Measurements from ENCODE around the gene PRKCSH. TPM values are rescaled to one million over a fixed set of nuclear protein-coding genes. Genes with fewer than 3 reads are reported as not detected.

The PRKCSH gene
- total and polyA plus RNA-seq, 5 donors from 2014 or later, result 29.0 to 244 (median 32.5) TPM

DNA sequence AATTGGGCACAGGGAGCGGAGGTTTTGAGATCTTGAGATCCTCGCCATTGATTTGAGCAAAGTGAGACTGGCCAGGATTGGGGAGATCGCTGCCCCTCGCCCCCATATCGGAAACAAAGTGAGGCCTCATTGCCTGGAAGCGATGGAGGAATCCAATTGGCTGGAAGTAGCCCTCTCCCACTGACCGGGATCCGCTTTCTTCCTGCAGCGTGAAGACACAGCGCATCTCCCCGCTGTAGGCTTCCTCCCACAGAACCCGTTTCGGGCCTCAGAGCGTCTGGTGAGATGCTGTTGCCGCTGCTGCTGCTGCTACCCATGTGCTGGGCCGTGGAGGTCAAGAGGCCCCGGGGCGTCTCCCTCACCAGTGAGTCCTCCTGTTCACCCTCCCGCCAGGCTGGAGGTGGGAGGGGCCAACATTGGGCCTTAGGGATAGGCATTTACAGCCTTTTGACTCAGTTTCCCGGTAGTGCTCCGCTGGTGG is 438 bp downstream of the PRKCSH start:
- Mint-ChIP-seq H3K36me3 (peaks cover 8% of the 10 kb centered on the region), H3K4me1 (peaks cover 4 to 32% (median 10%) of the 10 kb centered on the region in 4 donors), H3K4me3 (peak overlapping the region; percentile 97 to 100 (median 100)), H3K9me3 (peaks cover 0 to 1% (median 0%) of the 10 kb centered on the region in 7 donors), H3K27ac (peak overlapping the region; percentile 92 to 99 (median 97)), H3K27me3 (peaks cover 6% of the 10 kb centered on the region)
- no peaks in the 10 kb centered on the region for H3K9me3 ChIP-seq (ENCODE audit: control insufficient read depth in 2 of 2, low read length in 2 of 2)
- peaks cover 21% of the 10 kb centered on the region for H3K4me1 ChIP-seq (ENCODE audit: control insufficient read depth, insufficient read depth, low read length, poor library complexity, severe bottlenecking)
- H3K4me3 ChIP-seq (ENCODE audit: low read depth, low read length), result peak overlapping the region; percentile 83
- H3K27ac ChIP-seq (ENCODE audit: insufficient read depth, low read length, poor library complexity, severe bottlenecking), result peak overlapping the region; percentile 82
- DNase-seq, result no peak
- H3K27me3 ChIP-seq (ENCODE audit: control insufficient read depth, insufficient read depth, low read length), result no peaks in the 10 kb centered on the region
- H3K36me3 ChIP-seq (ENCODE audit: control insufficient read depth, insufficient read depth, low read length), result peaks cover 20% of the 10 kb centered on the region
- no peak for ATAC-seq (ENCODE audit: low read depth in 2 of 2)

DNA sequence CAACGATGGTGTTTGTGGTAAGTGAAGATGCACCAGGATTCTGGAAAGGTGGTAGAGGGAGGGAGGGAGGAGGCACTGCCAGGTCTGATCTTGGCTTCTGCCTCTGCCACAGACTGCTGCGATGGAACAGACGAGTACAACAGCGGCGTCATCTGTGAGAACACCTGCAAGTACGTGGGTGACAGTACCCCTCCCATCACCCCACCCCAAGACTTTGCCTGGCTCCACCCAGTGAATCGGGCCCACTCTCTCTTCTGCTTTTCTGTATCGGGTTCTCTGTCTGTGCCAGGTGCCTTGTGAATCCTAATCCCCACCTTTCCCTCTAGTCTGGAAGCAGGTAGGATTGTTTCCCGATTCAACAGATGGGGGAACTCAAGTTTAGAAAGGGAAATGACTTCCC is 2.5 kb downstream of the PRKCSH start:
- Mint-ChIP-seq H3K27ac (no peak overlapping the region), H3K36me3 (peaks cover 20% of the 10 kb centered on the region), H3K4me1 (peaks cover 4 to 41% (median 14%) of the 10 kb centered on the region in 4 donors), H3K9me3 (no peaks in the 10 kb centered on the region), H3K27me3 (peaks cover 6% of the 10 kb centered on the region), H3K4me3 (peak overlapping the region; percentile 47 to 80 (median 60))
- Histone ChIP-seq H3K9me3 (ENCODE audit: control insufficient read depth in 2 of 2, low read length in 2 of 2) (no peaks in the 10 kb centered on the region), H3K27me3 (ENCODE audit: control insufficient read depth, insufficient read depth, low read length) (no peaks in the 10 kb centered on the region), H3K27ac (ENCODE audit: insufficient read depth, low read length, poor library complexity, severe bottlenecking) (no peak overlapping the region), H3K4me1 (ENCODE audit: control insufficient read depth, insufficient read depth, low read length, poor library complexity, severe bottlenecking) (peaks cover 21% of the 10 kb centered on the region), H3K36me3 (ENCODE audit: control insufficient read depth, insufficient read depth, low read length) (peaks cover 38% of the 10 kb centered on the region), H3K4me3 (ENCODE audit: low read depth, low read length) (no peak overlapping the region)
- DNase-seq (no peak), ATAC-seq (ENCODE audit: low read depth in 2 of 2) (no peak)

DNA sequence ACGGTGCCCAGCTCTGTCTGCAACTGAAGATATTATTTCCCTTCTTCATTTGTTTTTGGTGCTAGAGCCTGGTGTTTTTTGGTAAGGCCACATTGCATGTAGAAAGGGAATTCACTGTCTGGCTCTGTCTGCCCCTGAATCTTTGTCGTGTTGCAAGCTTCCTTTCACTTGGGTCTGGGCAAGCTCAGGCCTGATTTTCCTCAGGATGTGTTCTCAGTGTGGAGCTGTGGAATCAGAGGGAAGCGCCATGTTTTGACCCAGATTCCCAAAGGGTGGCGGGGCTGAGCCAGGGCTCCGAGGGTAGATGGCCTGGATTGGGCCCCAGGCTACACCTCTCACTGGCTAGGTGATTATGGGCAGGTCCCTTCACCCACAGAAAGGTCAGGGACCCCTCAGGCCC is 8.6 kb downstream of the PRKCSH start:
- H3K4me3 ChIP-seq (ENCODE audit: low read depth, low read length), result no peak overlapping the region
- Mint-ChIP-seq H3K27me3 (no peaks in the 10 kb centered on the region), H3K4me1 (peaks cover 0 to 11% (median 4%) of the 10 kb centered on the region in 4 donors), H3K36me3 (peaks cover 16% of the 10 kb centered on the region), H3K9me3 (no peaks in the 10 kb centered on the region), H3K4me3 (no peak overlapping the region), H3K27ac (no peak overlapping the region)
- no peak overlapping the region for H3K27ac ChIP-seq (ENCODE audit: insufficient read depth, low read length, poor library complexity, severe bottlenecking)
- ATAC-seq (ENCODE audit: low read depth in 2 of 2) (no peak), DNase-seq (no peak)
- no peaks in the 10 kb centered on the region for H3K27me3 ChIP-seq (ENCODE audit: control insufficient read depth, insufficient read depth, low read length)
- H3K4me1 ChIP-seq (ENCODE audit: control insufficient read depth, insufficient read depth, low read length, poor library complexity, severe bottlenecking), result no peaks in the 10 kb centered on the region
- no peaks in the 10 kb centered on the region for H3K9me3 ChIP-seq (ENCODE audit: control insufficient read depth in 2 of 2, low read length in 2 of 2)
- H3K36me3 ChIP-seq (ENCODE audit: control insufficient read depth, insufficient read depth, low read length), result peaks cover 56% of the 10 kb centered on the region

DNA sequence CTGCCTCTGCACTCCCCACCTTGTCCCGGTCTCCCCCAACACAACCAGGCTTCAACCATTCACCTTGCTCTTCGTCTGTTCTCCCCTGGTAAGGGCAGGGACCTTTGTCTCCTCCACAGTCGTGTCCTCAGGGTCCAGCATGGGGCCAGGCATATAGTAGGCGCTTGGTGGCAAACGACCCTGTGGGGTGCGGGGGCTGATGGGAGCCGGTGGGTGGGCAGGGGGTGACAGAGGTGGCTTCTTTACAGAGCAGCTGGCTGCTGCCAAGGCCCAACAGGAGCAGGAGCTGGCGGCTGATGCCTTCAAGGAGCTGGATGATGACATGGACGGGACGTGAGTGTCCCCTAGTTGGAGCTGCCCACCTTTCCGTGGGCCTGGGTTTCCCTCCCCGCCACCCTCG is 9.7 kb downstream of the PRKCSH start:
- peaks cover 15% of the 10 kb centered on the region for H3K36me3 Mint-ChIP-seq
- no peaks in the 10 kb centered on the region for H3K27me3 ChIP-seq (ENCODE audit: control insufficient read depth, insufficient read depth, low read length)
- no peak overlapping the region for H3K27ac ChIP-seq (ENCODE audit: insufficient read depth, low read length, poor library complexity, severe bottlenecking)
- H3K27ac Mint-ChIP-seq, result no peak overlapping the region
- H3K27me3 Mint-ChIP-seq, result no peaks in the 10 kb centered on the region
- H3K36me3 ChIP-seq (ENCODE audit: control insufficient read depth, insufficient read depth, low read length), result peaks cover 55% of the 10 kb centered on the region
- no peak for DNase-seq
- H3K4me1 Mint-ChIP-seq, result peaks cover 0 to 11% (median 4%) of the 10 kb centered on the region in 4 donors
- H3K4me3 ChIP-seq (ENCODE audit: low read depth, low read length), result no peak overlapping the region
- H3K4me1 ChIP-seq (ENCODE audit: control insufficient read depth, insufficient read depth, low read length, poor library complexity, severe bottlenecking), result no peaks in the 10 kb centered on the region
- no peaks in the 10 kb centered on the region for H3K9me3 ChIP-seq (ENCODE audit: control insufficient read depth in 2 of 2, low read length in 2 of 2)
- no peak overlapping the region for H3K4me3 Mint-ChIP-seq
- no peak for ATAC-seq (ENCODE audit: low read depth in 2 of 2)
- H3K9me3 Mint-ChIP-seq, result no peaks in the 10 kb centered on the region

DNA sequence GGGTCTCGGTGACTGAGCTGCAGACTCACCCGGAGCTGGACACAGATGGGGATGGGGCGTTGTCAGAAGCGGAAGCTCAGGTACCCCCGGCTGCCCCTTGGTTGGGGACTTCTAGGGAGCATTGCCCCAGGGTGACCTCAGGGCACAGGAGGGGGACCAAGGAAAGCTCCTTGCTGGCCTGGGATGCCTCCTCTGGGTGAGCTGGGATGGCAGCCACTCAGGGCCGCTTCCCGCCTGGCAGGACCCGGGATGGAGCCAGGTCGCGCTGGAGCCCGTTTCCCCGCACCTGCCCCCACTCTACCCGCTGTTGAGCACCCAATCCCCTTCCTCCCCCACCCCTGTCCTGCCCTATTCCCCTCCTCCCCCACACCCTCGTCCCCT is 10.8 kb downstream of the PRKCSH start:
- Histone ChIP-seq H3K27ac (ENCODE audit: insufficient read depth, low read length, poor library complexity, severe bottlenecking) (no peak overlapping the region), H3K4me3 (ENCODE audit: low read depth, low read length) (no peak overlapping the region), H3K9me3 (ENCODE audit: control insufficient read depth in 2 of 2, low read length in 2 of 2) (no peaks in the 10 kb centered on the region), H3K4me1 (ENCODE audit: control insufficient read depth, insufficient read depth, low read length, poor library complexity, severe bottlenecking) (no peaks in the 10 kb centered on the region), H3K27me3 (ENCODE audit: control insufficient read depth, insufficient read depth, low read length) (no peaks in the 10 kb centered on the region), H3K36me3 (ENCODE audit: control insufficient read depth, insufficient read depth, low read length) (peaks cover 47% of the 10 kb centered on the region)
- no peaks in the 10 kb centered on the region for H3K27me3 Mint-ChIP-seq
- no peak for ATAC-seq (ENCODE audit: low read depth in 2 of 2)
- H3K27ac Mint-ChIP-seq, result no peak overlapping the region
- no peak for DNase-seq
- H3K4me1 Mint-ChIP-seq, result peaks cover 0 to 8% (median 3%) of the 10 kb centered on the region in 4 donors
- no peak overlapping the region for H3K4me3 Mint-ChIP-seq
- peaks cover 8% of the 10 kb centered on the region for H3K36me3 Mint-ChIP-seq
- no peaks in the 10 kb centered on the region for H3K9me3 Mint-ChIP-seq

DNA sequence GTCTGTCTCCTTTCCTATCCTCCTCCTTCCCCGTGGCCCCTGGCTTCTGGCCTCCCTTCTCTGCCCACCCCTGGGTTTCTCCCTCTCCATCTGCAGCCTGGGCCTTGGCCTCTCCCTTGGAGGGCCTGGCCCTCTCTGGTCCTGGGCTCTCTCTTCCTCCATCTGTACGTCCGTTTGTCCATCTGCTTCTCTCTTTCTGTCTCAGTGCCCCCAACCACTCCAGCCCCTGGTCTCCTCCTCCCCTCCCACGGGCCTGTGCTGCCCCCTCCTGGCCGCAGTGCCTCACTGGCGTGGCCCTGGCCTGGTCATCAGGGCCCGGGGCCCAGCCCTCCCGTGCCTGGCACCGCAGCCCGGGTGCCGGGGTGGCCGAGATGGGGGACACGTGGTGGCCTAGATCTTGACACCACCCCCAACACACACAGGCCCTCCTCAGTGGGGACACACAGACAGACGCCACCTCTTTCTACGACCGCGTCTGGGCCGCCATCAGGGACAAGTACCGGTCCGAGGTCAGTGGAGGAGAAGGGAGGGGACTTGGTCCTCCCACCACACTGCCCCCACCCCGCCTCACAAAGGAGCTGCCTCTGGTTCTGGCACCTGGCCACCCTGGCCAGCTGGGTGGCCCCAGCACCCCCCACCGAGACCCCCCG is 11.3 kb downstream of the PRKCSH start:
- no peaks in the 10 kb centered on the region for H3K9me3 ChIP-seq (ENCODE audit: control insufficient read depth in 2 of 2, low read length in 2 of 2)
- ATAC-seq (ENCODE audit: low read depth in 2 of 2), result peak in 1 of 2 donors; percentile 65
- Mint-ChIP-seq H3K27ac (no peak overlapping the region), H3K4me3 (no peak overlapping the region), H3K36me3 (peaks cover 5% of the 10 kb centered on the region), H3K4me1 (peaks cover 0 to 5% (median 2%) of the 10 kb centered on the region in 4 donors), H3K27me3 (no peaks in the 10 kb centered on the region), H3K9me3 (no peaks in the 10 kb centered on the region)
- no peaks in the 10 kb centered on the region for H3K4me1 ChIP-seq (ENCODE audit: control insufficient read depth, insufficient read depth, low read length, poor library complexity, severe bottlenecking)
- no peak overlapping the region for H3K27ac ChIP-seq (ENCODE audit: insufficient read depth, low read length, poor library complexity, severe bottlenecking)
- H3K36me3 ChIP-seq (ENCODE audit: control insufficient read depth, insufficient read depth, low read length), result peaks cover 42% of the 10 kb centered on the region
- DNase-seq, result peak in 2 of 3 donors; percentile 24 to 28
- no peak overlapping the region for H3K4me3 ChIP-seq (ENCODE audit: low read depth, low read length)
- H3K27me3 ChIP-seq (ENCODE audit: control insufficient read depth, insufficient read depth, low read length), result no peaks in the 10 kb centered on the region

DNA sequence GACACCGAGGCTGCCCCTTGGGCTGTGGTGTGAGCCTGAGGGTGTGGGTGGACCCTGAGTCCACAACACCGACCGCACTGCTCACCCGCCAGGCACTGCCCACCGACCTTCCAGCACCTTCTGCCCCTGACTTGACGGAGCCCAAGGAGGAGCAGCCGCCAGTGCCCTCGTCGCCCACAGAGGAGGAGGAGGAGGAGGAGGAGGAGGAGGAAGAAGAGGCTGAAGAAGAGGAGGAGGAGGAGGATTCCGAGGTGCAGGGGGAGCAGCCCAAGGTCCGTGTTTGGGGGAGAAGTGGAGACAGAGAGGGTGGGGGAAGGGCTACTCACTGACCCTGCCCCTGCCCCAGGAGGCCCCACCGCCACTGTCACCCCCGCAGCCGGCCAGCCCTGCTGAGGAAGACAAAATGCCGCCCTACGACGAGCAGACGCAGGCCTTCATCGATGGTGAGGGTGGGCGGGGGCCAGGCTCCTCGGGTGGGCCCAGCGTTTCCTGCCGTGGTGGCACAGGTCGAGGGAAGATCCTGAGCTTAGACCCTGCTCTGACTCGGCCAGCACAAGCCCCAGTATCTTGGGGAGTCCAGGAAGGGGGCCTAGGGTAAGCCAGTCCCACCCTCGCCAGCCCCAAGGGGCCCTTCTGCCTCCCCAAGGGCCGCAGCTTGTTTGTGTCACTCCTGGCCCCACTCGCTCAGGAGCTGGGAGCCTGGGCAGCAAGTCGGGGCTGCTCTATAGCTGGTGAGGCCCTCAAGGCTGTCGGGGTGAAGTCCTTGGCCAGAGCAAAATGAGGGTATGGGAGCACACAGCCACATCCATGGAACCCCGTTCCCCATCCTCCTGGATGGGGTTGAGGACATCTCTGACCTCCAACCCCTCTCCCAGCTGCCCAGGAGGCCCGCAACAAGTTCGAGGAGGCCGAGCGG is 12.2 kb downstream of the PRKCSH start:
- Histone ChIP-seq H3K4me1 (ENCODE audit: control insufficient read depth, insufficient read depth, low read length, poor library complexity, severe bottlenecking) (no peaks in the 10 kb centered on the region), H3K27ac (ENCODE audit: insufficient read depth, low read length, poor library complexity, severe bottlenecking) (no peak overlapping the region), H3K9me3 (ENCODE audit: control insufficient read depth in 2 of 2, low read length in 2 of 2) (no peaks in the 10 kb centered on the region), H3K4me3 (ENCODE audit: low read depth, low read length) (no peak overlapping the region), H3K36me3 (ENCODE audit: control insufficient read depth, insufficient read depth, low read length) (peaks cover 34% of the 10 kb centered on the region), H3K27me3 (ENCODE audit: control insufficient read depth, insufficient read depth, low read length) (no peaks in the 10 kb centered on the region)
- H3K4me1 Mint-ChIP-seq, result peaks cover 0 to 2% (median 0%) of the 10 kb centered on the region in 4 donors
- ATAC-seq (ENCODE audit: low read depth in 2 of 2) (no peak), DNase-seq (no peak)
- no peak overlapping the region for H3K27ac Mint-ChIP-seq
- H3K27me3 Mint-ChIP-seq, result no peaks in the 10 kb centered on the region
- no peak overlapping the region for H3K4me3 Mint-ChIP-seq
- H3K36me3 Mint-ChIP-seq, result no peaks in the 10 kb centered on the region
- H3K9me3 Mint-ChIP-seq, result no peaks in the 10 kb centered on the region

All from CD4-positive, CD25-positive, alpha-beta regulatory T cell (primary cell).